HepG2 (cell line): Measurements from ENCODE around the gene ATG9A. TPM values are rescaled to one million over a fixed set of nuclear protein-coding genes. Genes with fewer than 3 reads are reported as not detected.
A peak's percentile ranks its signal among the peaks of the same experiment; 100 is the strongest.

Source experiments
- CCDC6 ChIP-seq: sonication (generic); formaldehyde crosslinking; IDR thresholded peaks from 2 replicates; pipeline ENCODE4 v1.8.1; 2022; ENCODE audit warnings: mild to moderate bottlenecking, missing genetic modification reagents, moderate library complexity
- EHMT2 ChIP-seq: fragments of 200-600 bp; sonication (generic); IDR thresholded peaks from 2 replicates; pipeline ENCODE4 v1.7.0; 2017; ENCODE audit warnings: antibody characterized with exemption, low read depth, low read length, borderline replicate concordance
- ETV5 ChIP-seq: IDR thresholded peaks from 2 replicates; pipeline ENCODE4 v1.6.1; 2018; ENCODE audit warnings: missing biosample characterization, missing genetic modification reagents, inconsistent platforms, borderline replicate concordance
- EZH2 ChIP-seq: conservative IDR thresholded peaks from 2 replicates; pipeline ENCODE4 v1.6.1; 2012; ENCODE audit warnings: mild to moderate bottlenecking, low read depth, low read length, moderate library complexity
- FOXO1 ChIP-seq: sonication (generic); formaldehyde crosslinking; IDR thresholded peaks from 2 replicates; pipeline ENCODE4 v1.4.0; 2020; ENCODE audit warnings: missing genetic modification reagents
- GABPB1 ChIP-seq: IDR thresholded peaks from 2 replicates; pipeline ENCODE4 v1.6.1; 2016; ENCODE audit warnings: mild to moderate bottlenecking, missing genetic modification reagents, moderate library complexity, missing compliant biosample characterization
- HNF4G ChIP-seq, 2 experiments: sonication (generic) in 1 of 2; formaldehyde crosslinking in 1 of 2; IDR thresholded peaks; 2 replicates each; pipeline versions ENCODE4 v1.4.0 to v1.6.1; 2011 to 2020; ENCODE audit warnings: borderline replicate concordance in 2 of 2, low read depth in 2 of 2, mild to moderate bottlenecking in 2 of 2, low read length in 1 of 2, missing genetic modification reagents in 1 of 2, moderate library complexity in 1 of 2
- MTA1 ChIP-seq: sonication (generic); formaldehyde crosslinking; IDR thresholded peaks from 2 replicates; pipeline ENCODE4 v1.4.0; 2020; ENCODE audit warnings: missing genetic modification reagents, mild to moderate bottlenecking, borderline replicate concordance
- NAIF1 ChIP-seq: sonication (generic); formaldehyde crosslinking; IDR thresholded peaks from 2 replicates; pipeline ENCODE4 v1.5.0; 2020; ENCODE audit warnings: mild to moderate bottlenecking, missing genetic modification reagents, borderline replicate concordance
- SMAD9 ChIP-seq: sonication (generic); formaldehyde crosslinking; IDR thresholded peaks from 2 replicates; pipeline ENCODE4 v1.5.1; 2020; ENCODE audit warnings: mild to moderate bottlenecking, missing genetic modification reagents
- TGIF2 ChIP-seq: IDR thresholded peaks from 2 replicates; pipeline ENCODE4 v1.6.1; 2016; ENCODE audit warnings: control low read depth, missing compliant biosample characterization
- THYN1 ChIP-seq: sonication (generic); formaldehyde crosslinking; IDR thresholded peaks from 2 replicates; pipeline ENCODE4 v1.8.1; 2023; ENCODE audit warnings: low read depth, mild to moderate bottlenecking, moderate library complexity, missing genetic modification reagents, borderline replicate concordance
- polyA plus RNA-seq, 8 experiments: library from polyadenylated mRNA; depleted of rRNA in 3 of 8; stranded (reverse) in 7 of 8; unstranded in 1 of 8; fragments of >200 nt; fragmentation: Illumina TruSeq in 4 of 8; extraction: Trizol in 4 of 8; gene quantifications; 2 replicates each; pipeline versions ENCODE4 v1.2.1 to v1.2.3, GENCODE V29; 2011 to 2016; ENCODE audit warnings: low read depth in 4 of 8, missing spikeins in 1 of 8, mixed read lengths in 1 of 8; ENCODE audit not compliant: insufficient read depth in 1 of 8
- total RNA-seq, 5 experiments: library from RNA; depleted of rRNA; stranded (reverse); fragments of >200 nt; fragmentation: Illumina TruSeq; extraction: Trizol; gene quantifications; 2 replicates each; pipeline ENCODE4 v1.2.3, GENCODE V29; 2016; ENCODE audit warnings: low read depth in 1 of 5
- TF ChIP-seq, protein P1 (sequence below): IDR thresholded peaks from 2 replicates; pipeline ENCODE4 v1.6.1; 2012; ENCODE audit warnings: low read depth, low read length, improper control_type of control experiment
- TF ChIP-seq, protein P2 (sequence below): sonication (generic); formaldehyde crosslinking; IDR thresholded peaks from 2 replicates; pipeline ENCODE4 v1.8.0; 2022; ENCODE audit warnings: mild to moderate bottlenecking, missing genetic modification reagents; ENCODE audit not compliant: insufficient replicate concordance
- TF ChIP-seq, protein P3 (sequence below): sonication (generic); formaldehyde crosslinking; IDR thresholded peaks from 2 replicates; pipeline ENCODE4 v1.4.0; 2020; ENCODE audit warnings: missing genetic modification reagents, low read depth, mild to moderate bottlenecking, borderline replicate concordance
- TF ChIP-seq, protein P4 (sequence below): sonication (generic); formaldehyde crosslinking; IDR thresholded peaks from 2 replicates; pipeline ENCODE4 v1.8.0; 2022; ENCODE audit warnings: missing genetic modification reagents, low read depth, mild to moderate bottlenecking, borderline replicate concordance
- TF ChIP-seq, protein P5 (sequence below): IDR thresholded peaks from 2 replicates; pipeline ENCODE4 v1.6.1; 2016; ENCODE audit warnings: missing genetic modification reagents, missing compliant biosample characterization

The ATG9A gene
- total and polyA plus RNA-seq, 2 of the 13 experiments (the other 11 are each of a cell fraction or from before 2014, with no cell fraction given) = 35.0 to 131 TPM

DNA sequence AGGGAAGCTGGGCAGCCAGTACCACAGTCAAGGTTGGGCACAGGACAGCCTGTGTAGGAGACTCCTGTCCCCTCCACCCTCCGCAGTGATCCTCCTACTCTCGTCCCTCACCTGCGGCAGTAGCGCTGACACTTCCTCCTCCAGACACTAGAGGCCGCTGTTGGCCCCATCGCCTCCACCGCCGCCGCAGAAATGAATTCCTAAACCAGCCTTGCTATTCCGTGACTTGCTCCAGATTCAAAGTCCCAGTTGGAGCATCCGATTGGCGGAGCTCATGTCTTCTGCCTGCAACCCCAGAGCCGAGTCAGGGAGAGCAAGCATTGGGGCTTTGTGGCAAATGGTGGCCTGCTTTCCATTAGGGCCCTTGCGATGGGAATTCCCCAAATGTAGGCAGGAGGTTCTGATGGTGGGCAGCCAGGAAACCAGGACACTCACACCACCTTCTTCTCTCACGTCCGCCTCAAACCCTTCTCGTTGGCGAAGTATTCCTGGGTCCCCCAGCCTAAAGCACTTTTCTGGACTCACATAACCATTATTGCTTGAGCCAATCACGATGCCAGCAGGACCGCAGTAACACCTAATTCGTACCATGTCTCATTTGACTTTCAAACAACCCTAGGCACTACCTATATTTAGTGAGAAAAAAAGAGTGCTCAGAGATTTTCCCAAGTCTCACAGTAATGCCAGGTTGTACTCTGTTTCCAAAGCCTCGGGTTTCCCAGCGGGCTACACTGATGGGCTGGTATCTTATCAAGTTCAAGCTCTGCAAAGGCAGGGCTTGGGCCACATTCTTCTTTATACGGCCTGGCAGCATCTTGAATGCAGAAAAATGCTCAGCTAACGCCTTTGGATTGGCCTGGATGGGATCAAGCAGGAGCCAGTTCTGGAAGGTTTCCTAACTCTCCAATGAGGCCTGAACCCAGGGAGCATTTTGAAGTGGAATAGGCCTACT lies 48.5 kb upstream of the ATG9A start (continued):
- TF ChIP-seq, protein P1, sequence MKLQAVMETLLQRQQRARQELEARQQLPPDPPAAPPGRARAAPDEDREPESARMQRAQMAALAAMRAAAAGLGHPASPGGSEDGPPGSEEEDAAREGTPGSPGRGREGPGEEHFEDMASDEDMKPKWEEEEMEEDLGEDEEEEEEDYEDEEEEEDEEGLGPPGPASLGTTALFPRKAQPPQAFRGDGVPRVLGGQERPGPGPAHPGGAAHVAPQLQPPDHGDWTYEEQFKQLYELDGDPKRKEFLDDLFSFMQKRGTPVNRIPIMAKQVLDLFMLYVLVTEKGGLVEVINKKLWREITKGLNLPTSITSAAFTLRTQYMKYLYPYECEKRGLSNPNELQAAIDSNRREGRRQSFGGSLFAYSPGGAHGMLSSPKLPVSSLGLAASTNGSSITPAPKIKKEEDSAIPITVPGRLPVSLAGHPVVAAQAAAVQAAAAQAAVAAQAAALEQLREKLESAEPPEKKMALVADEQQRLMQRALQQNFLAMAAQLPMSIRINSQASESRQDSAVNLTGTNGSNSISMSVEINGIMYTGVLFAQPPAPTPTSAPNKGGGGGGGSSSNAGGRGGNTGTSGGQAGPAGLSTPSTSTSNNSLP = no peak
- TF ChIP-seq HNF4G (IDR thresholded peaks at IDR 0.05; ENCODE audit: borderline replicate concordance, low read depth, low read length) (no peak), HNF4G (CRISPR knock-in tag; IDR thresholded peaks at IDR 0.05; ENCODE audit: borderline replicate concordance, low read depth) (peak; percentile 66; the same call in 1 of the 2 replicates), SMAD9 (CRISPR knock-in tag) (0 out of 2 replicates have a peak, but pooled peaks have one; percentile 57), TGIF2 (CRISPR knock-in tag) (peak; percentile 34; the same call in 1 of the 2 replicates), GABPB1 (CRISPR knock-in tag) (peak; percentile 26; the same call in 1 of the 2 replicates), MTA1 (CRISPR knock-in tag) (0 out of 2 replicates have a peak, but pooled peaks have one; percentile 41), THYN1 (no peak), ETV5 (no peak), NAIF1 (CRISPR knock-in tag) (peak; percentile 91), EZH2 (peak; percentile 69; the same call in 1 of the 2 replicates), EHMT2 (no peak), FOXO1 (CRISPR knock-in tag) (0 out of 2 replicates have a peak, but pooled peaks have one; percentile 28), CCDC6 (peak; percentile 31; the same call in 1 of the 2 replicates)
- TF ChIP-seq, protein P2, sequence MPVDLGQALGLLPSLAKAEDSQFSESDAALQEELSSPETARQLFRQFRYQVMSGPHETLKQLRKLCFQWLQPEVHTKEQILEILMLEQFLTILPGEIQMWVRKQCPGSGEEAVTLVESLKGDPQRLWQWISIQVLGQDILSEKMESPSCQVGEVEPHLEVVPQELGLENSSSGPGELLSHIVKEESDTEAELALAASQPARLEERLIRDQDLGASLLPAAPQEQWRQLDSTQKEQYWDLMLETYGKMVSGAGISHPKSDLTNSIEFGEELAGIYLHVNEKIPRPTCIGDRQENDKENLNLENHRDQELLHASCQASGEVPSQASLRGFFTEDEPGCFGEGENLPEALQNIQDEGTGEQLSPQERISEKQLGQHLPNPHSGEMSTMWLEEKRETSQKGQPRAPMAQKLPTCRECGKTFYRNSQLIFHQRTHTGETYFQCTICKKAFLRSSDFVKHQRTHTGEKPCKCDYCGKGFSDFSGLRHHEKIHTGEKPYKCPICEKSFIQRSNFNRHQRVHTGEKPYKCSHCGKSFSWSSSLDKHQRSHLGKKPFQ (CRISPR knock-in tag) = no peak
- TF ChIP-seq, protein P3, sequence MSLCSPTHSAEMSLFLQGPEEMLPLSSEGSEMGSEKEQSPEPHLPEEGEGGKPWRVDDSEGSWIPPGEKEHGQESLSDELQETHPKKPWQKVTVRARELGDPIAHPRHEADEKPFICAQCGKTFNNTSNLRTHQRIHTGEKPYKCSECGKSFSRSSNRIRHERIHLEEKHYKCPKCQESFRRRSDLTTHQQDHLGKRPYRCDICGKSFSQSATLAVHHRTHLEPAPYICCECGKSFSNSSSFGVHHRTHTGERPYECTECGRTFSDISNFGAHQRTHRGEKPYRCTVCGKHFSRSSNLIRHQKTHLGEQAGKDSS = peak; percentile 52; the same call in 1 of the 2 replicates
- TF ChIP-seq, protein P4, sequence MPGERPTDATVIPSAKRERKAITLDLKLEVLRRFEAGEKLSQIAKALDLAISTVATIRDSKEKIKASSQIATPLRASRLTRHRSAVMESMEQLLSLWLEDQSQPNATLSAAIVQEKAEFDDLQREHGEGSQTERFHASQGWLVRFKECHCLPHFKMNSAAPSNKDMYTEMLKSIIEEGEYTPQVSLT (CRISPR knock-in tag) = no peak
- TF ChIP-seq, protein P5, sequence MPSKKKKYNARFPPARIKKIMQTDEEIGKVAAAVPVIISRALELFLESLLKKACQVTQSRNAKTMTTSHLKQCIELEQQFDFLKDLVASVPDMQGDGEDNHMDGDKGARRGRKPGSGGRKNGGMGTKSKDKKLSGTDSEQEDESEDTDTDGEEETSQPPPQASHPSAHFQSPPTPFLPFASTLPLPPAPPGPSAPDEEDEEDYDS (CRISPR knock-in tag) = peak; percentile 35; the same call in 1 of the 2 replicates
